NCI-H1930 (cell line): ENCODE data around the gene CDK6.

ENCODE experiments used
- DNase-seq, 2 experiments: peaks; one replicate each; lab custom pipeline; 2025; lab: John Stamatoyannopoulos, UW

Gene CDK6

GRCh38 chr7:92681633-92682032 lies 154.7 kb downstream of the CDK6 start:
- no peak for DNase-seq

GRCh38 chr7:92680442-92680841 lies 155.9 kb downstream of the CDK6 start:
- DNase-seq: no peak

- DNase-seq: peak; percentile 63 to 66
Measured at GRCh38 chr7:92678291-92678920, 158.0 kb downstream of the CDK6 start.

GRCh38 chr7:92674379-92674778 lies 162.0 kb downstream of the CDK6 start:
- peak in 1 of 2 experiments; percentile 45 for DNase-seq

- DNase-seq: no peak
Measured at GRCh38 chr7:92671505-92672169, 164.7 kb downstream of the CDK6 start.

GRCh38 chr7:92670204-92670851 lies 166.0 kb downstream of the CDK6 start:
- no peak for DNase-seq

GRCh38 chr7:92669616-92670165 lies 166.7 kb downstream of the CDK6 start:
- no peak for DNase-seq

GRCh38 chr7:92668564-92668963 lies 167.8 kb downstream of the CDK6 start:
- no peak for DNase-seq

- DNase-seq: no peak
Measured at GRCh38 chr7:92667816-92668535, 168.4 kb downstream of the CDK6 start.

GRCh38 chr7:92665926-92666325 lies 170.4 kb downstream of the CDK6 start:
- DNase-seq: no peak

GRCh38 chr7:92661651-92662050 lies 174.7 kb downstream of the CDK6 start:
- no peak for DNase-seq

GRCh38 chr7:92658671-92659070 lies 177.7 kb downstream of the CDK6 start:
- no peak for DNase-seq

- no peak for DNase-seq
Measured at GRCh38 chr7:92657391-92657790, 179.0 kb downstream of the CDK6 start.

- no peak for DNase-seq
Measured at GRCh38 chr7:92656121-92656520, 180.3 kb downstream of the CDK6 start.

GRCh38 chr7:92655346-92655884 lies 181.0 kb downstream of the CDK6 start:
- DNase-seq: no peak

- no peak for DNase-seq
Measured at GRCh38 chr7:92653136-92653535, 183.2 kb downstream of the CDK6 start.

- DNase-seq: no peak
Measured at GRCh38 chr7:92652536-92652935, 183.8 kb downstream of the CDK6 start.

- no peak for DNase-seq
Measured at GRCh38 chr7:92650391-92650790, 186.0 kb downstream of the CDK6 start.

- DNase-seq: no peak
Measured at GRCh38 chr7:92648067-92648466, 188.3 kb downstream of the CDK6 start.

- DNase-seq: no peak
Measured at GRCh38 chr7:92647652-92648051, 188.7 kb downstream of the CDK6 start.

GRCh38 chr7:92647011-92647625 lies 189.3 kb downstream of the CDK6 start:
- no peak for DNase-seq
